CD4-positive, alpha-beta memory T cell (primary cell): ENCODE data around the gene PSPH. TPM values are rescaled to one million over a fixed set of nuclear protein-coding genes. Genes with fewer than 3 reads are reported as not detected.

ENCODE experiments used
- CTCF ChIA-PET: fragments of 350-600 bp; sonication (Branson Sonifier 250); formaldehyde crosslinking; loops from one replicate; lab custom pipeline; 2021; ENCODE audit warnings: inconsistent platforms; ENCODE audit not compliant: partially characterized antibody; lab: Charles Lee
- POLR2A ChIA-PET: fragments of 350-600 bp; sonication (Branson Sonifier 250); formaldehyde crosslinking; loops from one replicate; lab custom pipeline; 2021; ENCODE audit not compliant: partially characterized antibody; lab: Charles Lee
- DNase-seq, 5 donors: peaks; one replicate each; pipeline versions ENCODE4 v3.0.0 to v3.0.0-alpha.2; 2020 to 2022; ENCODE audit warnings: mixed read lengths in 1 of 5
- H3K27ac ChIP-seq: one replicate; pipeline ENCODE4 v1.7.0; 2013; ENCODE audit warnings: low read depth, low read length
- H3K27me3 ChIP-seq: 2 replicates; pipeline ENCODE4 v1.7.0; 2013; ENCODE audit warnings: mild to moderate bottlenecking, low read length, moderate library complexity; ENCODE audit not compliant: insufficient read depth
- H3K36me3 ChIP-seq: 2 replicates; pipeline ENCODE4 v1.7.0; 2013; ENCODE audit warnings: mild to moderate bottlenecking, low read length, moderate library complexity; ENCODE audit not compliant: insufficient read depth
- H3K4me1 ChIP-seq: 2 replicates; pipeline ENCODE4 v1.7.0; 2013; ENCODE audit warnings: mild to moderate bottlenecking, low read length, moderate library complexity; ENCODE audit not compliant: insufficient read depth
- H3K4me3 ChIP-seq, 2 donors: one replicate each; pipeline ENCODE4 v1.7.0; 2013; ENCODE audit warnings: low read length in 2 of 2, mild to moderate bottlenecking in 1 of 2
- H3K9me3 ChIP-seq, 2 donors: one replicate each; pipeline ENCODE4 v1.7.0; 2013; ENCODE audit warnings: low read length in 2 of 2, control low read depth in 1 of 2; ENCODE audit not compliant: control insufficient read depth in 1 of 2
- H3K27ac Mint-ChIP-seq, 7 donors: one replicate each; pipeline ENCODE4 v1.8.0; 2020 to 2021; ENCODE audit warnings: mixed read lengths in 7 of 7, mild to moderate bottlenecking in 6 of 7, inconsistent platforms in 3 of 7, moderate library complexity in 3 of 7
- H3K27me3 Mint-ChIP-seq, 2 donors: one replicate each; pipeline ENCODE4 v1.8.0; 2020 to 2021; ENCODE audit warnings: mixed read lengths in 2 of 2
- H3K36me3 Mint-ChIP-seq, 2 donors: one replicate each; pipeline ENCODE4 v1.8.0; 2020 to 2021; ENCODE audit warnings: mixed read lengths in 2 of 2, inconsistent platforms in 1 of 2, mild to moderate bottlenecking in 1 of 2
- H3K4me1 Mint-ChIP-seq, 4 donors: one replicate each; pipeline ENCODE4 v1.8.0; 2020 to 2021; ENCODE audit warnings: mixed read lengths in 4 of 4, mild to moderate bottlenecking in 1 of 4
- H3K4me3 Mint-ChIP-seq, 8 donors: one replicate each; pipeline ENCODE4 v1.8.0; 2020 to 2021; ENCODE audit warnings: mixed read lengths in 8 of 8, mild to moderate bottlenecking in 7 of 8, moderate library complexity in 6 of 8, inconsistent platforms in 3 of 8
- H3K9me3 Mint-ChIP-seq, 8 donors: one replicate each; pipeline ENCODE4 v1.8.0; 2020 to 2021; ENCODE audit warnings: mixed read lengths in 8 of 8, mild to moderate bottlenecking in 5 of 8, inconsistent platforms in 3 of 8, moderate library complexity in 1 of 8
- intact Hi-C: fragments of 100-400 bp; cut with micrococcal nuclease; formaldehyde crosslinking; loops from one replicate; pipeline ENCODE4 v1.15.1; 2023
- polyA plus RNA-seq, 2 donors: library from polyadenylated mRNA; unstranded; fragments of 300-500 nt; fragmentation: Illumina TruSeq; gene quantifications; one replicate each; pipeline ENCODE4 v1.2.3, GENCODE V29; 2021
- total RNA-seq, 2 experiments: library from RNA; stranded (reverse); gene quantifications; one replicate each; pipeline ENCODE4 v1.2.3, GENCODE V29; 2021

The PSPH gene
- total and polyA plus RNA-seq, 4 experiments from 2014 or later = 2.1 to 8.0 (median 4.2) TPM

GRCh38 chr7:56007891-56008290 lies 43.4 kb downstream of the PSPH start:
- Mint-ChIP-seq H3K36me3 (no peaks in the 10 kb centered on the region), H3K4me3 (no peak overlapping the region), H3K4me1 (no peaks in the 10 kb centered on the region), H3K27me3 (no peaks in the 10 kb centered on the region), H3K27ac (peak overlapping the region in 2 of 7 donors; percentile 19 to 55), H3K9me3 (no peaks in the 10 kb centered on the region)
- Histone ChIP-seq H3K4me1 (no peaks in the 10 kb centered on the region), H3K27me3 (no peaks in the 10 kb centered on the region), H3K27ac (no peak overlapping the region), H3K36me3 (no peaks in the 10 kb centered on the region), H3K4me3 (no peak overlapping the region), H3K9me3 (no peaks in the 10 kb centered on the region)
- intact Hi-C loops = no loop called here
- ChIA-PET POLR2A (no interaction called here), CTCF (interaction anchor here (1.0 to 14.6 kb wide), 4 partner anchors 8 to 66 kb away, joined by 3 to 240 read pairs (median 4); no protein-coding TSS in a partner anchor)
- no peak for DNase-seq

DNA sequence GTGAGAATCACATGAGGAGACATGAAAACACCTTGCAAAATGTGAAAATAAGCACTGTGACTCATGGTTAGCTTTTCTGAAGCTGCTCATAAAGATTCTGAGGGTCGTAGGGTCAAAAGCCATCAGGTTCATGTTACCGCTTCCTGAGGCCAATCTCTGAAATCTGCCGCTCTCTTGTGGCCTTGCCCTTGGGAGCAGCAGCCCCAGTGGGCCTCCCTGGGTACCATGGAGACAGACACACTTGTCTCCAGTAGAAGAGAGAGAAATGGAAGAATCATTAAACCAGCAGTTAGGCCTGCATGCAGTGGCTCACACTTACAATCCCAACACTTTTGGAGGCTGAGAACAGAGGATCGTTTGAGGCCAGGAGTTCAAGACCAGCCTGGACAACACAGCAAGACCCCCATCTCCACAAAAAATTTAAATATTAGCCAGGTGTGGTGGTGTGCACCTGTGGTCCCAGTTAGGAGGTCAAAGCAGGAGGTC lies 44.0 kb downstream of the PSPH start:
- no peaks in the 10 kb centered on the region for H3K36me3 Mint-ChIP-seq
- no peaks in the 10 kb centered on the region for H3K4me1 Mint-ChIP-seq
- POLR2A ChIA-PET = no interaction called here
- H3K4me3 ChIP-seq = no peak overlapping the region
- no peak for DNase-seq
- peak overlapping the region in 1 of 7 donors; percentile 13 for H3K27ac Mint-ChIP-seq
- no peaks in the 10 kb centered on the region for H3K27me3 ChIP-seq
- no peaks in the 10 kb centered on the region for H3K4me1 ChIP-seq
- H3K4me3 Mint-ChIP-seq = no peak overlapping the region
- no peak overlapping the region for H3K27ac ChIP-seq
- no peaks in the 10 kb centered on the region for H3K36me3 ChIP-seq
- no peaks in the 10 kb centered on the region for H3K9me3 ChIP-seq
- CTCF ChIA-PET = interaction anchor here (0.7 to 14.6 kb wide), 8 partner anchors 7 to 67 kb away, joined by 3 to 240 read pairs (median 4); no protein-coding TSS in a partner anchor
- intact Hi-C loops = no loop called here
- no peaks in the 10 kb centered on the region for H3K27me3 Mint-ChIP-seq
- no peaks in the 10 kb centered on the region for H3K9me3 Mint-ChIP-seq

- no peak for DNase-seq
- no peak overlapping the region for H3K4me3 ChIP-seq
- no peaks in the 10 kb centered on the region for H3K9me3 Mint-ChIP-seq
- H3K36me3 Mint-ChIP-seq = peaks cover 11 to 12% of the 10 kb centered on the region in 2 donors
- no peak overlapping the region for H3K4me3 Mint-ChIP-seq
- ChIA-PET CTCF (interaction anchor here (0.9 to 14.6 kb wide), 7 partner anchors 9 to 363 kb away, joined by 3 to 240 read pairs (median 5); no protein-coding TSS in a partner anchor), POLR2A (no interaction called here)
- H3K27ac ChIP-seq = no peak overlapping the region
- intact Hi-C loops = no loop called here
- H3K4me1 ChIP-seq = no peaks in the 10 kb centered on the region
- H3K4me1 Mint-ChIP-seq = peaks cover 0 to 4% (median 1%) of the 10 kb centered on the region in 4 donors
- peak overlapping the region in 1 of 7 donors; percentile 70 for H3K27ac Mint-ChIP-seq
- no peaks in the 10 kb centered on the region for H3K9me3 ChIP-seq
- H3K27me3 ChIP-seq = no peaks in the 10 kb centered on the region
- H3K36me3 ChIP-seq = no peaks in the 10 kb centered on the region
- no peaks in the 10 kb centered on the region for H3K27me3 Mint-ChIP-seq
Observed at GRCh38 chr7:56003749-56004148, 47.5 kb downstream of the PSPH start.

GRCh38 chr7:55996856-55997500 lies 54.3 kb downstream of the PSPH start:
- peak overlapping the region in 3 of 7 donors; percentile 4 to 66 (median 53) for H3K27ac Mint-ChIP-seq
- no peaks in the 10 kb centered on the region for H3K9me3 Mint-ChIP-seq
- Histone ChIP-seq H3K9me3 (no peaks in the 10 kb centered on the region), H3K36me3 (peaks cover 25% of the 10 kb centered on the region), H3K27me3 (no peaks in the 10 kb centered on the region), H3K4me1 (no peaks in the 10 kb centered on the region), H3K27ac (no peak overlapping the region), H3K4me3 (no peak overlapping the region)
- peaks cover 35 to 58% of the 10 kb centered on the region in 2 donors for H3K36me3 Mint-ChIP-seq
- H3K27me3 Mint-ChIP-seq = no peaks in the 10 kb centered on the region
- ChIA-PET POLR2A (no interaction called here), CTCF (interaction anchor here (1.3 kb wide), 1 partner anchor 76 kb away, joined by 4 read pairs; no protein-coding TSS in a partner anchor)
- peaks cover 0 to 4% (median 1%) of the 10 kb centered on the region in 4 donors for H3K4me1 Mint-ChIP-seq
- H3K4me3 Mint-ChIP-seq = no peak overlapping the region
- intact Hi-C loops = no loop called here
- no peak for DNase-seq

DNA sequence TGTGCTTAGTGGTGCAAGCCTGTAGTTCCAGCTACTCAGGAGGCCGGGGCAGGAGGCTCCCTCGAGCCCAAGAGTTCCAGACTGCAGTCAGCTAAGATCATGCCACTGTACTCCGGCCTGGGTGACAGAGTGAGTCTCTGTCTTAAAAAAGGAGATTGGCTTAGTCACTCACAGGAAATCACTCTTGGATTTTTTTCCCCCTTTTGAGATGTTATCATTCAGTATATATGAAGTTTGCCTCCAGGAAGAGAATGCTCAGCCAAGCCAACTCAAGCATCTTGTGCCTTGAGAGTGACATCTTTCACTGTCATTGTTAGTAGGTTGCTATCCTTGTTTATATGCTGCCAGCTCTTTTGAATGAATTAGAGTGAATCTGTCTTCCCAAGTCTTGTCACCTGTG lies 58.9 kb downstream of the PSPH start:
- no peak overlapping the region for H3K4me3 Mint-ChIP-seq

GRCh38 chr7:55983537-55983936 lies 67.7 kb downstream of the PSPH start:
- intact Hi-C loops = no loop called here
- Histone ChIP-seq H3K4me1 (no peaks in the 10 kb centered on the region), H3K4me3 (no peak overlapping the region), H3K27me3 (no peaks in the 10 kb centered on the region), H3K9me3 (no peaks in the 10 kb centered on the region), H3K36me3 (peaks cover 37% of the 10 kb centered on the region), H3K27ac (no peak overlapping the region)
- Mint-ChIP-seq H3K27ac (no peak overlapping the region), H3K9me3 (no peaks in the 10 kb centered on the region), H3K4me3 (no peak overlapping the region), H3K27me3 (no peaks in the 10 kb centered on the region), H3K4me1 (peaks cover 0 to 4% (median 0%) of the 10 kb centered on the region in 4 donors), H3K36me3 (peaks cover 37 to 57% of the 10 kb centered on the region in 2 donors)
- DNase-seq = no peak
- ChIA-PET CTCF (no interaction called here), POLR2A (interaction anchor here (0.8 kb wide), 1 partner anchor 19 kb away, joined by 4 read pairs; the partner anchor contains the start of gene NIPSNAP2)

More for the DNA sequence above, 58.9 kb downstream of the PSPH start:
- Histone ChIP-seq H3K4me3 (no peak overlapping the region), H3K9me3 (no peaks in the 10 kb centered on the region), H3K4me1 (no peaks in the 10 kb centered on the region), H3K27ac (no peak overlapping the region), H3K27me3 (no peaks in the 10 kb centered on the region), H3K36me3 (peaks cover 26% of the 10 kb centered on the region)
- CTCF ChIA-PET = interaction anchor here (1.1 kb wide), 1 partner anchor 16 kb away, joined by 3 read pairs; no protein-coding TSS in a partner anchor
- Mint-ChIP-seq H3K36me3 (peaks cover 30 to 67% of the 10 kb centered on the region in 2 donors), H3K4me1 (no peaks in the 10 kb centered on the region), H3K9me3 (no peaks in the 10 kb centered on the region), H3K27ac (peak overlapping the region in 1 of 7 donors; percentile 34), H3K27me3 (no peaks in the 10 kb centered on the region)
- POLR2A ChIA-PET = no interaction called here
- DNase-seq = no peak
- intact Hi-C loops = no loop called here

DNA sequence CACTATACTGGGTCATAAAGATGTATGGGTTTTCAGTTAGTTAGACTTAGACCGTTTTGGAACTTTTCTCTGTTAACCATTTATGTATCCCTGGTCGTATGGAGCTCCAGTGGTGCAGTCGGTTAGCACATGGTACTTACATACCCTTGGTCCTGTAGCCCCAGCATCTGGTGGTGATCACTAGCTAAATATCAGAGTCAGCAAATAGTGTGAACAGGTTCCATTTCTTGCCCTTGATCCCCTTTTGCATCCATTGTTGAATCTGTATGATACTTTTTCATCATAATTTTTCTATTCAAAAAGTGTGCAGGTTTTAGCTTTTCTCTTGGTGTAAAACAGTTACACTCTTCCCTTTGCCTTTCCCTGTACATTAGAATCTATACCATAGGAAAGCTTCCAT lies 71.0 kb downstream of the PSPH start:
- Histone ChIP-seq H3K9me3 (no peaks in the 10 kb centered on the region), H3K27me3 (no peaks in the 10 kb centered on the region), H3K27ac (no peak overlapping the region), H3K4me1 (no peaks in the 10 kb centered on the region), H3K4me3 (no peak overlapping the region), H3K36me3 (peaks cover 41% of the 10 kb centered on the region)
- H3K27ac Mint-ChIP-seq = peak overlapping the region in 1 of 7 donors; percentile 22
- H3K36me3 Mint-ChIP-seq = peaks cover 29 to 62% of the 10 kb centered on the region in 2 donors
- DNase-seq = no peak
- H3K4me3 Mint-ChIP-seq = no peak overlapping the region
- no peaks in the 10 kb centered on the region for H3K27me3 Mint-ChIP-seq
- H3K4me1 Mint-ChIP-seq = peaks cover 3 to 14% (median 7%) of the 10 kb centered on the region in 4 donors
- POLR2A ChIA-PET = no interaction called here
- intact Hi-C loops = no loop called here
- no peaks in the 10 kb centered on the region for H3K9me3 Mint-ChIP-seq
- CTCF ChIA-PET = interaction anchor here (1.2 to 4.3 kb wide), 3 partner anchors 16 to 339 kb away, joined by 3 to 20 read pairs (median 4); partner anchors contain the start of gene NIPSNAP2
